Measurements from ENCODE around the gene ZNF189.

The ZNF189 gene

GRCh38 chr9:101419863-101420262 lies 21.2 kb downstream of the ZNF189 start:
- no peak for DNase-seq (ENCODE audit: low spot score)

GRCh38 chr9:101421653-101422065 lies 23.0 kb downstream of the ZNF189 start:
- no peak for DNase-seq (ENCODE audit: low spot score)

GRCh38 chr9:101427358-101427757 lies 28.7 kb downstream of the ZNF189 start:
- DNase-seq (ENCODE audit: low spot score): no peak

GRCh38 chr9:101427957-101428655 lies 29.5 kb downstream of the ZNF189 start:
- DNase-seq (ENCODE audit: low spot score): no peak

GRCh38 chr9:101428909-101429308 lies 30.3 kb downstream of the ZNF189 start:
- no peak for DNase-seq (ENCODE audit: low spot score)

- no peak for DNase-seq (ENCODE audit: low spot score)
Observed at GRCh38 chr9:101429736-101430135, 31.1 kb downstream of the ZNF189 start.

GRCh38 chr9:101432171-101432570 lies 33.5 kb downstream of the ZNF189 start:
- no peak for DNase-seq (ENCODE audit: low spot score)

GRCh38 chr9:101432740-101433139 lies 34.1 kb downstream of the ZNF189 start:
- no peak for DNase-seq (ENCODE audit: low spot score)

- DNase-seq (ENCODE audit: low spot score): no peak
Observed at GRCh38 chr9:101433229-101433628, 34.6 kb downstream of the ZNF189 start.

- DNase-seq (ENCODE audit: low spot score): no peak
Observed at GRCh38 chr9:101434998-101435397, 36.3 kb downstream of the ZNF189 start.

GRCh38 chr9:101435601-101436079 lies 37.0 kb downstream of the ZNF189 start, which contains the start of gene ALDOB:
Gene ALDOB, minus strand, starts transcription at chr9:101435774. Its CDS starts 4,887 bp downstream, at chr9:101430887.
- no peak for DNase-seq (ENCODE audit: low spot score)

- no peak for DNase-seq (ENCODE audit: low spot score)
Observed at GRCh38 chr9:101437806-101438232, 39.2 kb downstream of the ZNF189 start.

- DNase-seq (ENCODE audit: low spot score): no peak
Observed at GRCh38 chr9:101438523-101438922, 39.9 kb downstream of the ZNF189 start.

GRCh38 chr9:101440714-101441230 lies 42.1 kb downstream of the ZNF189 start:
- no peak for DNase-seq (ENCODE audit: low spot score)

GRCh38 chr9:101442318-101442717 lies 43.7 kb downstream of the ZNF189 start:
- DNase-seq (ENCODE audit: low spot score): no peak

- DNase-seq (ENCODE audit: low spot score): no peak
Observed at GRCh38 chr9:101442736-101443135, 44.1 kb downstream of the ZNF189 start.

- no peak for DNase-seq (ENCODE audit: low spot score)
Observed at GRCh38 chr9:101443364-101443771, 44.7 kb downstream of the ZNF189 start.

GRCh38 chr9:101445353-101446029 lies 46.8 kb downstream of the ZNF189 start:
- DNase-seq (ENCODE audit: low spot score): no peak

- DNase-seq (ENCODE audit: low spot score): no peak
Observed at GRCh38 chr9:101446732-101447131, 48.1 kb downstream of the ZNF189 start.

- DNase-seq (ENCODE audit: low spot score): no peak
Observed at GRCh38 chr9:101448680-101449070, 50.0 kb downstream of the ZNF189 start.

GRCh38 chr9:101449071-101449721 lies 50.5 kb downstream of the ZNF189 start:
- peak; percentile 80 for DNase-seq (ENCODE audit: low spot score)

GRCh38 chr9:101450931-101451330 lies 52.3 kb downstream of the ZNF189 start:
- DNase-seq (ENCODE audit: low spot score): no peak

- no peak for DNase-seq (ENCODE audit: low spot score)
Observed at GRCh38 chr9:101451498-101451897, 52.8 kb downstream of the ZNF189 start.

Data from AG08396 (cell line).